IMR-90 (cell line): Measurements from ENCODE around the gene CHGA. TPM values are rescaled to one million over a fixed set of nuclear protein-coding genes. Genes with fewer than 3 reads are reported as not detected.

Experiments
- ATAC-seq: fragments of 200-7000 bp; cut with Tn5 transposase; 2 replicates; pipeline ENCODE4 v1.9.1; 2020; ENCODE audit warnings: low read depth, mild to moderate bottlenecking, moderate library complexity
- BruUV-seq: library from RNA; stranded (reverse); fragments of 400-500 nt; replicated peaks from 2 replicates; lab custom pipeline; 2021; lab: Mats Ljungman, UMichigan
- CTCF ChIA-PET: fragments of 300-600 bp; formaldehyde crosslinking; extraction: SDS; loops from one replicate; lab custom pipeline; 2021; ENCODE audit warnings: antibody characterized with exemption; lab: Yijun Ruan, JAX
- POLR2A ChIA-PET: fragments of 300-600 bp; sonication (Branson Sonifier 250); formaldehyde crosslinking; loops from one replicate; lab custom pipeline; 2022; ENCODE audit warnings: antibody characterized with exemption; ENCODE audit not compliant: unreplicated experiment; lab: Charles Lee
- DNase-seq: peaks from one replicate; pipeline ENCODE4 v3.0.0; 2013
- H2AFZ ChIP-seq: replicated peaks from 2 replicates; pipeline ENCODE3; 2013; ENCODE audit warnings: low read length, mild to moderate bottlenecking; ENCODE audit not compliant: poor library complexity
- H2AK5ac ChIP-seq: 2 replicates; pipeline ENCODE4 v1.6.1; 2013; ENCODE audit warnings: low read depth, low read length, inconsistent platforms
- H2AK9ac ChIP-seq: replicated peaks from 2 replicates; pipeline ENCODE3; 2013; ENCODE audit warnings: mild to moderate bottlenecking, low read depth, low read length, moderate library complexity; ENCODE audit not compliant: poor library complexity
- H2BK120ac ChIP-seq: 2 replicates; pipeline ENCODE4 v1.6.1; 2013; ENCODE audit warnings: low read depth, low read length, inconsistent platforms
- H2BK15ac ChIP-seq: 3 replicates; pipeline ENCODE4 v1.6.1; 2013; ENCODE audit warnings: low read depth, low read length, inconsistent platforms
- H2BK20ac ChIP-seq: 2 replicates; pipeline ENCODE4 v1.6.1; 2013; ENCODE audit warnings: low read depth, mild to moderate bottlenecking, inconsistent platforms, low read length, moderate library complexity
- H2BK5ac ChIP-seq: 2 replicates; pipeline ENCODE4 v1.6.1; 2013; ENCODE audit warnings: mild to moderate bottlenecking, low read depth, low read length, inconsistent platforms; ENCODE audit not compliant: poor library complexity, severe bottlenecking
- H3K14ac ChIP-seq: replicated peaks from 2 replicates; pipeline ENCODE4 v1.6.1; 2013; ENCODE audit warnings: low read depth, low read length, inconsistent platforms
- H3K18ac ChIP-seq: 2 replicates; pipeline ENCODE4 v1.6.1; 2013; ENCODE audit warnings: low read depth, low read length, control low read depth
- H3K23ac ChIP-seq: 2 replicates; pipeline ENCODE4 v1.6.1; 2013; ENCODE audit warnings: low read depth, low read length, inconsistent platforms
- H3K27ac ChIP-seq: 2 replicates; pipeline ENCODE4 v1.5.1; 2013; ENCODE audit warnings: mild to moderate bottlenecking, control low read depth, low read length; ENCODE audit not compliant: insufficient read depth
- H3K27me3 ChIP-seq: 2 replicates; pipeline ENCODE4 v1.6.1; 2013; ENCODE audit warnings: low read length; ENCODE audit not compliant: control insufficient read depth, insufficient read depth
- H3K36me3 ChIP-seq: 2 replicates; pipeline ENCODE4 v1.6.1; 2013; ENCODE audit warnings: low read length, mixed read lengths; ENCODE audit not compliant: control insufficient read depth, insufficient read depth
- H3K4ac ChIP-seq: 2 replicates; pipeline ENCODE4 v1.6.1; 2013; ENCODE audit warnings: low read depth, low read length, inconsistent platforms
- H3K4me1 ChIP-seq: 2 replicates; pipeline ENCODE4 v1.6.1; 2013; ENCODE audit warnings: low read length, mixed read lengths; ENCODE audit not compliant: control insufficient read depth, insufficient read depth
- H3K4me2 ChIP-seq: 2 replicates; pipeline ENCODE4 v1.6.1; 2013; ENCODE audit warnings: low read depth, mild to moderate bottlenecking, control low read depth, low read length, moderate library complexity
- H3K4me3 ChIP-seq: 2 replicates; pipeline ENCODE4 v1.5.1; 2013; ENCODE audit warnings: low read depth, mild to moderate bottlenecking, control low read depth, low read length, moderate library complexity; ENCODE audit not compliant: insufficient read depth
- H3K56ac ChIP-seq: 2 replicates; pipeline ENCODE4 v1.6.1; 2013; ENCODE audit warnings: low read length, inconsistent platforms; ENCODE audit not compliant: insufficient read depth; ENCODE audit errors: extremely low read depth
- H3K79me1 ChIP-seq, 2 experiments: 2 replicates each; pipeline ENCODE4 v1.6.1; 2013; ENCODE audit warnings: low read length in 2 of 2, inconsistent platforms in 1 of 2, low read depth in 1 of 2
- H3K9ac ChIP-seq: 2 replicates; pipeline ENCODE4 v1.6.1; 2013; ENCODE audit warnings: low read depth, low read length, control low read depth
- H3K9me1 ChIP-seq: 2 replicates; pipeline ENCODE4 v1.6.1; 2013; ENCODE audit warnings: low read length, inconsistent platforms; ENCODE audit not compliant: insufficient read depth
- H3K9me3 ChIP-seq: 2 replicates; pipeline ENCODE4 v1.6.1; 2013; ENCODE audit warnings: low read length; ENCODE audit not compliant: control insufficient read depth, insufficient read depth
- H4K20me1 ChIP-seq: 2 replicates; pipeline ENCODE4 v1.6.1; 2013; ENCODE audit warnings: low read length, inconsistent platforms; ENCODE audit not compliant: insufficient read depth
- H4K5ac ChIP-seq: 2 replicates; pipeline ENCODE4 v1.6.1; 2013; ENCODE audit warnings: mild to moderate bottlenecking, low read depth, low read length, control low read depth
- H4K8ac ChIP-seq, 2 experiments: 2 replicates each; pipeline ENCODE4 v1.6.1; 2013; ENCODE audit warnings: low read depth in 2 of 2, low read length in 2 of 2, control low read depth in 1 of 2, inconsistent platforms in 1 of 2
- H4K91ac ChIP-seq: 2 replicates; pipeline ENCODE4 v1.6.1; 2013; ENCODE audit warnings: low read depth, low read length, inconsistent platforms; ENCODE audit not compliant: insufficient read depth
- BHLHE40 ChIP-seq: fragments of 150-350 bp; IDR thresholded peaks from 2 replicates; pipeline ENCODE4 v1.6.1; 2016; ENCODE audit warnings: mild to moderate bottlenecking, low read depth, low read length
- CEBPB ChIP-seq: IDR thresholded peaks from 2 replicates; pipeline ENCODE4 v1.6.1; 2012; ENCODE audit warnings: low read depth, low read length, improper control_type of control experiment
- CHD1 ChIP-seq: IDR thresholded peaks from 2 replicates; pipeline ENCODE4 v1.6.1; 2012; ENCODE audit warnings: low read depth, low read length, improper control_type of control experiment
- CTCF ChIP-seq: conservative IDR thresholded peaks from 2 replicates; pipeline ENCODE4 v1.5.1; 2012; ENCODE audit warnings: mild to moderate bottlenecking, low read depth, low read length, improper control_type of control experiment
- FOS ChIP-seq: fragments of 150-350 bp; IDR thresholded peaks from 2 replicates; pipeline ENCODE4 v1.6.1; 2016; ENCODE audit warnings: low read depth, low read length
- MAFK ChIP-seq: IDR thresholded peaks from 2 replicates; pipeline ENCODE4 v1.6.1; 2012; ENCODE audit warnings: low read depth, low read length, improper control_type of control experiment
- MAZ ChIP-seq: IDR thresholded peaks from 2 replicates; pipeline ENCODE4 v1.6.1; 2012; ENCODE audit warnings: low read depth, mild to moderate bottlenecking, low read length, improper control_type of control experiment, moderate library complexity, borderline replicate concordance
- NFE2L2 ChIP-seq: fragments of 150-350 bp; IDR thresholded peaks from 2 replicates; pipeline ENCODE4 v1.6.1; 2016; ENCODE audit warnings: low read depth, mild to moderate bottlenecking, low read length
- POLR2A ChIP-seq: IDR thresholded peaks from 2 replicates; pipeline ENCODE4 v1.6.1; 2012; ENCODE audit warnings: mild to moderate bottlenecking, low read depth, low read length
- RAD21 ChIP-seq: IDR thresholded peaks from 2 replicates; pipeline ENCODE4 v1.6.1; 2012; ENCODE audit warnings: low read length, improper control_type of control experiment
- RCOR1 ChIP-seq: IDR thresholded peaks from 2 replicates; pipeline ENCODE4 v1.6.1; 2012; ENCODE audit warnings: mild to moderate bottlenecking, low read length, improper control_type of control experiment; ENCODE audit not compliant: insufficient replicate concordance
- RFX5 ChIP-seq: IDR thresholded peaks from 2 replicates; pipeline ENCODE4 v1.8.0; 2012; ENCODE audit warnings: low read depth, mild to moderate bottlenecking, low read length, moderate library complexity
- USF2 ChIP-seq: fragments of 150-350 bp; IDR thresholded peaks from 2 replicates; pipeline ENCODE4 v1.6.1; 2017; ENCODE audit warnings: mild to moderate bottlenecking, antibody characterized with exemption, low read length, low read depth
- WGBS, 2 experiments: methylation state at CpG; one replicate each; pipeline versions ENCODE4 v1.1.5 to v1.1.7; 2013; ENCODE audit warnings: missing lambda C conversion rate in 2 of 2; ENCODE audit not compliant: insufficient read length in 1 of 2; ENCODE audit errors: extremely low coverage in 2 of 2; 5-methylcytosine and 5-hydroxymethylcytosine counted together
- dilution Hi-C: fragments of 300-500 bp; cut with HindIII; formaldehyde crosslinking; loops from one replicate; pipeline ENCODE4 v1.14.3; 2018; ENCODE audit warnings: low sequenced_read_pairs; ENCODE audit not compliant: unreplicated experiment
- in situ Hi-C: fragments of 300-500 bp; cut with MboI; formaldehyde crosslinking; loops from 3 replicates; pipeline ENCODE4 v1.14.3; 2019; ENCODE audit warnings: low sequenced_read_pairs, inconsistent platforms, mixed read lengths
- intact Hi-C: fragments of 100-400 bp; cut with micrococcal nuclease; formaldehyde crosslinking; loops from 2 replicates; pipeline ENCODE4 v1.10.0; 2022
- polyA plus RNA-seq, 3 experiments: library from polyadenylated mRNA; depleted of rRNA; stranded (reverse); fragments of >200 nt; gene quantifications; 2 replicates each; pipeline ENCODE4 v1.2.3, GENCODE V29; 2012; ENCODE audit warnings: low replicate concordance in 1 of 3
- total RNA-seq: library from RNA; depleted of rRNA; stranded (reverse); fragments of >200 nt; gene quantifications from 2 replicates; pipeline ENCODE4 v1.2.3, GENCODE V29; 2012
- TF ChIP-seq, protein P1 (sequence below): fragments of 150-350 bp; IDR thresholded peaks from 2 replicates; pipeline ENCODE4 v1.6.1; 2016; ENCODE audit warnings: low read depth, mild to moderate bottlenecking, low read length, moderate library complexity, borderline replicate concordance

CHGA gene
- total and polyA plus RNA-seq, 2 of the 4 experiments (the other 2 are of a cell fraction) = not detected

DNA sequence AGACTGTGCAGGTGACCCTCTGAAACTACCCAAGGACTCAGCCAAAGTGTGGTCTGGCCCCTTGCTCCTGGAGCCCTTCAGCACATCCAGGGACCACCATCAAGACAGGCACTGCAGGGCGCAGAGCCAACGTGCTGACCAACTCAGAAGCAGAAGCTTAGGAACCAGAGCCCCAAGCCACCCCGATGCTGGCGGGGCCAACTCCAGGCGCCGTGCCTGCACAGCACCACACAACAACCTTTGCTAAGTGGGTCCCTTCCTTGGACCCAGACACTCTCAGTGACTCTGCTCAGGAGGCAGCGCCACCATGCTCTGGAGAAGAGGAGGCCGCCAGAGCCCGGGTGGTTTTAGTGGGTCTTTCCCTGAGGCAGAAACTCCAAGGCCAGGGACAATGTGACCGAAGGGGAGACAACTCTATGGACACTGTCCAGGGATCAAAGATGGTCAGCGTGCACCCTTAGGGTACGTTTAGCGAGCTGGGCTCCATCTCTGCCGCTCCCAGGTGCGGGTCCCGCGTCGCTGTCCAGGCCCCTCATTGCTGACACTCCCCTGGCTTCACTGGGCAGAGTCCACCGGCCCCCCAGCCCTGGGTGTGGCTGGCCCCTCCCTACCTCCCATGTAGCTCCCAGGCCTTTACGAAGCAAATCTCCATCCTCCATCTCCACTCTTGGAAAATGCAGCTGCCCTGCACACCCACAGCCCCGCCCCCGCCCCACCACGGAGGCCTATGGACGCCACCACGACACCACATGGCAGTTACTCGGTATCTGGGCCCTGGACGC, 16.1 kb downstream of the CHGA start:
- 89% methylated on average over 10 of the region's 27 CpGs; no CpG with 5 or more reads in 1 of the 2 experiments for WGBS, 2 experiments
- CTCF ChIA-PET = no interaction called here

More for the DNA sequence above, 16.1 kb downstream of the CHGA start:
- Histone ChIP-seq H2BK15ac (no peak overlapping the region), H4K8ac (no peak overlapping the region), H3K79me1 (no peaks in the 10 kb centered on the region), H3K18ac (no peak overlapping the region), H2BK5ac (no peak overlapping the region), H3K4me1 (no peaks in the 10 kb centered on the region), H4K91ac (no peak overlapping the region), H4K20me1 (no peaks in the 10 kb centered on the region), H2AK9ac (no peak overlapping the region), H2BK20ac (no peak overlapping the region), H3K27ac (no peak overlapping the region), H3K4me2 (no peak overlapping the region), H3K14ac (no peak overlapping the region), H2AK5ac (no peak overlapping the region), H3K9me1 (peaks cover 2% of the 10 kb centered on the region; the same call in 1 of the 2 replicates), H3K4ac (no peak overlapping the region), H3K27me3 (no peaks in the 10 kb centered on the region), H3K9me3 (no peaks in the 10 kb centered on the region), H3K23ac (no peak overlapping the region), H3K9ac (no peak overlapping the region), H3K4me3 (no peak overlapping the region), H3K36me3 (no peaks in the 10 kb centered on the region; the same call in 1 of the 2 replicates), H2BK120ac (no peak overlapping the region), H4K5ac (no peak overlapping the region), H2AFZ (no peak overlapping the region), H3K56ac (no peak overlapping the region)
- in situ Hi-C loops (no loop called here), dilution Hi-C loops (no loop called here), intact Hi-C loops (no loop called here)
- BruUV-seq = no TSS peak
- POLR2A ChIA-PET = no interaction called here
- ATAC-seq (no peak), DNase-seq (no peak)
- TF ChIP-seq CHD1 (no peak), MAFK (no peak), MAZ (no peak), CTCF (no peak), CEBPB (no peak), BHLHE40 (no peak), RCOR1 (no peak), NFE2L2 (no peak), RAD21 (no peak), USF2 (no peak), POLR2A (no peak), RFX5 (no peak), FOS (no peak)
- TF ChIP-seq, protein P1, sequence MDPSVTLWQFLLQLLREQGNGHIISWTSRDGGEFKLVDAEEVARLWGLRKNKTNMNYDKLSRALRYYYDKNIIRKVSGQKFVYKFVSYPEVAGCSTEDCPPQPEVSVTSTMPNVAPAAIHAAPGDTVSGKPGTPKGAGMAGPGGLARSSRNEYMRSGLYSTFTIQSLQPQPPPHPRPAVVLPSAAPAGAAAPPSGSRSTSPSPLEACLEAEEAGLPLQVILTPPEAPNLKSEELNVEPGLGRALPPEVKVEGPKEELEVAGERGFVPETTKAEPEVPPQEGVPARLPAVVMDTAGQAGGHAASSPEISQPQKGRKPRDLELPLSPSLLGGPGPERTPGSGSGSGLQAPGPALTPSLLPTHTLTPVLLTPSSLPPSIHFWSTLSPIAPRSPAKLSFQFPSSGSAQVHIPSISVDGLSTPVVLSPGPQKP = no peak
